ENCODE data around the gene NUDT14.

Gene NUDT14

DNA sequence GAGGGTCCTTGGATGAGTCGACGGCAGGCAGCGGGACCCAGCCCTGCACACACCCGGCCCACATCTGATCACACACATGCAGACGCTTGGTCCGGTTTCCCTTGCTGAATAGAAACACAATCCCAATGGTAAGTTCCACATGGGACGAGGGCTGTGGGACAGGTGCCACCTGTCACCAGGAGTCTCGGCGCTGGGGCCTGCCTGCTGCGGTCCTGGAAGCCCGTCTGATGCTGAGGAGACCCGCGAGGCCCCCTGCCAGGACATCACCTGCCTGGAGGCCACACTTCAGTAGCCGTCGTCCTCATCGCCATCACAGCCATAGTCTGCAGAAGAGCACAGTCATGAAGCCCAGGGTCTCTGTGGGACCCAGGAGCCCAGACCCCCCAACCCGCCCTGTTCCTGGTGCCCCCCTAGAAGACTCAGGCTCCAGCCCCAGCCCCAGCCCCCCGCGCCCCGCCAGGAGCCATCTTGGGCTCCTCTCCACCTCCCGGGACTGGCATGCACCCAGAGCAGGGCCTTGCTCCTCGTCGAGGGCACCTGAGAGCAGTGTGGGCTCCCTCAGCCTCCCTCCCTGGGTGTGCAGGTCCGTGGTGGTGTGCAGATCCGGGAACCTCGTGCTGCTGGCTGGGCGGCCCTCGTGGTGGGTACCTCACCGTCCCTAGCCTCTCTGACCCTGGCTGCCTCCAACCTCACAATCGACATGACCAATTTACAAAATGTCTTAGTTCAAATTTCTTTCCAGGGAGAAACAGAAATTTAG is 29.3 kb upstream of the NUDT14 start:
- Histone ChIP-seq H3K27ac (ENCODE audit: low read depth, low read length) (no peak overlapping the region), H3K36me3 (ENCODE audit: control insufficient read depth, insufficient read depth, low read length) (no peaks in the 10 kb centered on the region), H3K4me2 (ENCODE audit: low read length) (no peak overlapping the region), H3K18ac (ENCODE audit: low read length) (no peak overlapping the region), H2AK5ac (ENCODE audit: low read length) (no peak overlapping the region), H4K8ac (ENCODE audit: low read depth, low read length) (no peak overlapping the region), H3K4me3 (ENCODE audit: low read length) (no peak overlapping the region), H2BK120ac (ENCODE audit: low read depth, low read length) (no peak overlapping the region), H2BK5ac (ENCODE audit: low read length) (no peak overlapping the region), H3K56ac (ENCODE audit: low read length) (no peak overlapping the region), H3K4ac (ENCODE audit: low read depth, low read length) (no peak overlapping the region), H3K79me2 (ENCODE audit: control insufficient read depth, insufficient read depth, low read length) (no peaks in the 10 kb centered on the region), H2BK15ac (replicated peaks; ENCODE audit: low read depth) (no peak overlapping the region), H3K79me1 (ENCODE audit: low read length) (no peaks in the 10 kb centered on the region), H3K4me1 (ENCODE audit: control insufficient read depth, low read depth, low read length) (no peaks in the 10 kb centered on the region), H3K23ac (ENCODE audit: low read length) (no peak overlapping the region), H3K27me3 (ENCODE audit: insufficient read depth, low read length, poor library complexity) (no peaks in the 10 kb centered on the region), H4K5ac (ENCODE audit: low read length) (no peak overlapping the region), H3K9ac (ENCODE audit: low read length) (no peak overlapping the region)
- DNase-seq, result no peak
- no CpG with 5 or more reads among the region's 30 CpGs for WGBS (ENCODE audit: extremely low coverage, insufficient coverage, low lambda C conversion rate)

DNA sequence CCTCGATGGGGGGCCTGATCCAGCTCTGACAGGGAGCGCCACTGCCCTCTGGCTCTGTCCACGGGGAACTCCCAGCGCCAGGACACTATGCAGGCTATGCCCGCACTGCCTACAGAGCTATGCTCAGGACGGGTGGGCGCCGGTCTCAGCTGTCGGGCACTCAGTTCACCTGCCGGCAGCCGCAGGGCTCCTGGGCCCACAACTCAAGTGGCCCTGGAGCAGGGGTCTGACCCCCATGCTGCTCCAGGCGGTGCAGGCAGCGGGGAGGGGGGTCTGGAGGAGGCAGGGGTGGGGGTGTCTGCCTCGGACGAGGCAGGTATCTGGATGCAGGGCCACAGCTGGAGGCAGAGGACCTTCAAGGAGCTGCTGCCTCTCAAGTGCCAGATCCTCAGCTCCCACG is 28.5 kb upstream of the NUDT14 start:
- H3K4ac ChIP-seq (ENCODE audit: low read depth, low read length), result no peak overlapping the region
- H2BK5ac ChIP-seq (ENCODE audit: low read length), result no peak overlapping the region
- no peaks in the 10 kb centered on the region for H3K79me2 ChIP-seq (ENCODE audit: control insufficient read depth, insufficient read depth, low read length)
- H3K79me1 ChIP-seq (ENCODE audit: low read length), result no peaks in the 10 kb centered on the region
- H3K36me3 ChIP-seq (ENCODE audit: control insufficient read depth, insufficient read depth, low read length), result no peaks in the 10 kb centered on the region
- H3K23ac ChIP-seq (ENCODE audit: low read length), result no peak overlapping the region
- no peak overlapping the region for H2BK120ac ChIP-seq (ENCODE audit: low read depth, low read length)
- H2BK15ac ChIP-seq (replicated peaks; ENCODE audit: low read depth), result no peak overlapping the region
- no peak overlapping the region for H3K27ac ChIP-seq (ENCODE audit: low read depth, low read length)
- no CpG with 5 or more reads among the region's 16 CpGs for WGBS (ENCODE audit: extremely low coverage, insufficient coverage, low lambda C conversion rate)
- H3K18ac ChIP-seq (ENCODE audit: low read length), result no peak overlapping the region
- no peak overlapping the region for H4K5ac ChIP-seq (ENCODE audit: low read length)
- no peaks in the 10 kb centered on the region for H3K4me1 ChIP-seq (ENCODE audit: control insufficient read depth, low read depth, low read length)
- no peak overlapping the region for H2AK5ac ChIP-seq (ENCODE audit: low read length)
- no peak overlapping the region for H4K8ac ChIP-seq (ENCODE audit: low read depth, low read length)
- H3K4me2 ChIP-seq (ENCODE audit: low read length), result no peak overlapping the region
- no peak overlapping the region for H3K56ac ChIP-seq (ENCODE audit: low read length)
- no peak for DNase-seq
- no peak overlapping the region for H3K4me3 ChIP-seq (ENCODE audit: low read length)
- no peaks in the 10 kb centered on the region for H3K27me3 ChIP-seq (ENCODE audit: insufficient read depth, low read length, poor library complexity)
- no peak overlapping the region for H3K9ac ChIP-seq (ENCODE audit: low read length)

DNA sequence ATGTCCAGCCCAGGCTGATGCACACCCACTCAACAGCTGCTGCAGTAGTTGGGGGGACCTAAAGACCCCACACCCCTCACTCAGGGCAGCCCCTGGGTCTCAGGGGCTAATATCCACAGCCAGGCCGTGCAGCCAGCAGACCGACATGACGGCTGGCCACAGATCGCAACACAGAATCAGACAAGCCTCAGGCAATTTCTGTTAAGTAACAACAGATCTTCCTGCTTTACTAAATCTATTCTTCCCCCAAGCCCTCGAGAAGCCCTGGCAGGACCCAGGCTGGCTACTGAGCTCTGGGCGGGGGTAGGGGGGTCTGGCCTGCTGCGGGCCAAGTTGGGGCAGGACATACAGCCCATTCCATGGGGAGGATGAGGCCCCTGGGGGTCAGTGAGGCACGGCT is 28.0 kb upstream of the NUDT14 start:
- no peak overlapping the region for H3K4ac ChIP-seq (ENCODE audit: low read depth, low read length)
- no CpG with 5 or more reads among the region's 8 CpGs for WGBS (ENCODE audit: extremely low coverage, insufficient coverage, low lambda C conversion rate)
- no peak overlapping the region for H3K9ac ChIP-seq (ENCODE audit: low read length)
- no peaks in the 10 kb centered on the region for H3K79me1 ChIP-seq (ENCODE audit: low read length)
- H3K23ac ChIP-seq (ENCODE audit: low read length), result no peak overlapping the region
- no peak overlapping the region for H2BK15ac ChIP-seq (replicated peaks; ENCODE audit: low read depth)
- H2BK5ac ChIP-seq (ENCODE audit: low read length), result no peak overlapping the region
- no peak overlapping the region for H3K4me2 ChIP-seq (ENCODE audit: low read length)
- H3K4me1 ChIP-seq (ENCODE audit: control insufficient read depth, low read depth, low read length), result no peaks in the 10 kb centered on the region
- H3K18ac ChIP-seq (ENCODE audit: low read length), result no peak overlapping the region
- no peaks in the 10 kb centered on the region for H3K36me3 ChIP-seq (ENCODE audit: control insufficient read depth, insufficient read depth, low read length)
- H2AK5ac ChIP-seq (ENCODE audit: low read length), result no peak overlapping the region
- no peak overlapping the region for H3K56ac ChIP-seq (ENCODE audit: low read length)
- no peak overlapping the region for H3K27ac ChIP-seq (ENCODE audit: low read depth, low read length)
- no peaks in the 10 kb centered on the region for H3K27me3 ChIP-seq (ENCODE audit: insufficient read depth, low read length, poor library complexity)
- no peak for DNase-seq
- no peak overlapping the region for H2BK120ac ChIP-seq (ENCODE audit: low read depth, low read length)
- H4K5ac ChIP-seq (ENCODE audit: low read length), result no peak overlapping the region
- H4K8ac ChIP-seq (ENCODE audit: low read depth, low read length), result no peak overlapping the region
- H3K4me3 ChIP-seq (ENCODE audit: low read length), result no peak overlapping the region
- no peaks in the 10 kb centered on the region for H3K79me2 ChIP-seq (ENCODE audit: control insufficient read depth, insufficient read depth, low read length)

DNA sequence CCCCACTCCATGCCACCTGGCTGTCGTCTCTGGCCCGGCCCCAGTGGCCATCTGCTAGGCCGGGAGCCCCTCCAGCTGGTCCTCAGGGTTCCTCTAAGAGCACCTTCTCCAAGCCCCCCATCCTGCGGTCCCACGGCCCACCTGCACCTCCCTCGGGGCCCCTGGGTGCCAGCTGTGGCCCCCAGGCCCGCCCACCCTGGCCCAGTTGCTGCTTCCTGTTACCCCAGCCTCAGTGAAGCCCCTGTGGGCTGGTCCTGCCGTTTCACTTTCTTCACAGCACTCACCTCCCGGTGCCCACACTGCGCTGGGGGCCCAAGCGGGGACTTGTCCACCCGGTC is 27.6 kb upstream of the NUDT14 start:
- Histone ChIP-seq H3K4me3 (ENCODE audit: low read length) (no peak overlapping the region), H2BK5ac (ENCODE audit: low read length) (no peak overlapping the region), H3K27ac (ENCODE audit: low read depth, low read length) (no peak overlapping the region), H2BK120ac (ENCODE audit: low read depth, low read length) (no peak overlapping the region), H4K8ac (ENCODE audit: low read depth, low read length) (no peak overlapping the region), H3K9ac (ENCODE audit: low read length) (no peak overlapping the region), H3K79me2 (ENCODE audit: control insufficient read depth, insufficient read depth, low read length) (no peaks in the 10 kb centered on the region), H3K4ac (ENCODE audit: low read depth, low read length) (no peak overlapping the region), H3K56ac (ENCODE audit: low read length) (no peak overlapping the region), H3K18ac (ENCODE audit: low read length) (no peak overlapping the region), H3K4me2 (ENCODE audit: low read length) (no peak overlapping the region), H4K5ac (ENCODE audit: low read length) (no peak overlapping the region), H3K4me1 (ENCODE audit: control insufficient read depth, low read depth, low read length) (no peaks in the 10 kb centered on the region), H3K27me3 (ENCODE audit: insufficient read depth, low read length, poor library complexity) (no peaks in the 10 kb centered on the region), H3K23ac (ENCODE audit: low read length) (no peak overlapping the region), H3K36me3 (ENCODE audit: control insufficient read depth, insufficient read depth, low read length) (no peaks in the 10 kb centered on the region), H3K79me1 (ENCODE audit: low read length) (no peaks in the 10 kb centered on the region), H2BK15ac (replicated peaks; ENCODE audit: low read depth) (no peak overlapping the region), H2AK5ac (ENCODE audit: low read length) (no peak overlapping the region)
- WGBS (ENCODE audit: extremely low coverage, insufficient coverage, low lambda C conversion rate), result no CpG with 5 or more reads among the region's 12 CpGs
- DNase-seq, result no peak

DNA sequence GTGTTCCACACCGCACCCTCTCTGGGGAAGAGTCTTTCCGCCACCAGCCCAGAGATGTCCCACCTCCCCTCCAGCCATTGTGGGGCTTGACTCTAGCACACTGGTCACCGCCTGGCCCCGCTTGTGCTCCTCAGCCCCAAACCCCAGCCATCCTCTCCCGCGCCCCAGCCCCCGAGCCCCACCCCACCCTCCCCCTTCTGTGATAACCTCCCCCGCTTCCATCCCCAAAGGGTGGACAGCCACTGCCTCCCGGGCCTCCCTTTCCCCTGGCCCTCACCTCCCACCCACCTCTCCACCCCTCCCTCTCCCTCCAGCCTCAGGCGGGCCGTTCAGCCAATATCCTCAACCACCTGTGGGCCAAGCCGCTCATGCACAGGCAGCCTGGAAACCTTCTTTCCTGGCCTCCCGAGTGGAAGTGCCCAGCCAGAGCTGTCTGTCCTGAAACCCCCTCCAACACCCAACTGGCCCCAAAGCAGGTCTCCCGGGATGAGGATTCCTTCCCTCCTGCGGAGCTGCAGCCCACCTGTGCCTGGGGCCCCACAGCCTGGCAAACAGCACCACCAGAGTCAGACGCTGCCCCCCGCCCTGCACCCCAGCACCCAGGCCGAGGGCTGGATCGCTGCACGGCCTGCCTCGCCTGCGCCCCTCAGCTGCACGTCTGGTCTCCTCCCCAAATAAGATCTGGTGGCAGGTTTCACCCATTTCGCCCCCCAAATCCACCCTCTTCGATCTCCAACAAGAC is 27.1 kb upstream of the NUDT14 start:
- Histone ChIP-seq H3K4ac (ENCODE audit: low read depth, low read length) (no peak overlapping the region), H3K27ac (ENCODE audit: low read depth, low read length) (no peak overlapping the region), H3K79me1 (ENCODE audit: low read length) (no peaks in the 10 kb centered on the region), H2BK5ac (ENCODE audit: low read length) (no peak overlapping the region), H3K56ac (ENCODE audit: low read length) (no peak overlapping the region), H3K4me3 (ENCODE audit: low read length) (no peak overlapping the region), H3K36me3 (ENCODE audit: control insufficient read depth, insufficient read depth, low read length) (no peaks in the 10 kb centered on the region), H2AK5ac (ENCODE audit: low read length) (no peak overlapping the region), H2BK15ac (replicated peaks; ENCODE audit: low read depth) (no peak overlapping the region), H3K4me2 (ENCODE audit: low read length) (no peak overlapping the region), H3K27me3 (ENCODE audit: insufficient read depth, low read length, poor library complexity) (no peaks in the 10 kb centered on the region), H3K4me1 (ENCODE audit: control insufficient read depth, low read depth, low read length) (no peaks in the 10 kb centered on the region), H3K9ac (ENCODE audit: low read length) (no peak overlapping the region), H4K8ac (ENCODE audit: low read depth, low read length) (no peak overlapping the region), H3K23ac (ENCODE audit: low read length) (no peak overlapping the region), H4K5ac (ENCODE audit: low read length) (no peak overlapping the region), H3K79me2 (ENCODE audit: control insufficient read depth, insufficient read depth, low read length) (no peaks in the 10 kb centered on the region), H2BK120ac (ENCODE audit: low read depth, low read length) (no peak overlapping the region), H3K18ac (ENCODE audit: low read length) (no peak overlapping the region)
- DNase-seq, result no peak
- no CpG with 5 or more reads among the region's 25 CpGs for WGBS (ENCODE audit: extremely low coverage, insufficient coverage, low lambda C conversion rate)
